ENCODE data around the gene ZNF532.

DNA sequence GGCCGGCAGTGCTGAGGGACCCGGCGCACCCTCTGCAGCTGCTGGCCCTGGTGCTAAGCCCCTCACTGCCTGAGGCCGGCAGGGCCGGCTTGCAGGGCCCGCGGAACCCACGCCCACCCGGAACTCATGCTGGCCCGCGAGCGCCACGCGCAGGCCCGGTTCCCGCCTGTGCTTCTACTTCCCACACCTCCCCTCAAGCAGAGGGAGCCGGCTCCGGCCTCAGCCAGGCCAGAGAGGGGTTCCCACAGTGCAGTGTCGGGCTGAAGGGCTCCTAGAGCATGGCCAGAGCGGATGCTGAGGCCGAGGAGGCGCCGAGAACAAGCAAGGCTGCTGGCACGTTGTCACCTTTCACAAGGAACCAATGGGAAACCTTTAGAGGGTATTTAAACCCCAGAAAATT lies 36.8 kb upstream of the ZNF532 start:
- TF ChIP-seq, protein P1, sequence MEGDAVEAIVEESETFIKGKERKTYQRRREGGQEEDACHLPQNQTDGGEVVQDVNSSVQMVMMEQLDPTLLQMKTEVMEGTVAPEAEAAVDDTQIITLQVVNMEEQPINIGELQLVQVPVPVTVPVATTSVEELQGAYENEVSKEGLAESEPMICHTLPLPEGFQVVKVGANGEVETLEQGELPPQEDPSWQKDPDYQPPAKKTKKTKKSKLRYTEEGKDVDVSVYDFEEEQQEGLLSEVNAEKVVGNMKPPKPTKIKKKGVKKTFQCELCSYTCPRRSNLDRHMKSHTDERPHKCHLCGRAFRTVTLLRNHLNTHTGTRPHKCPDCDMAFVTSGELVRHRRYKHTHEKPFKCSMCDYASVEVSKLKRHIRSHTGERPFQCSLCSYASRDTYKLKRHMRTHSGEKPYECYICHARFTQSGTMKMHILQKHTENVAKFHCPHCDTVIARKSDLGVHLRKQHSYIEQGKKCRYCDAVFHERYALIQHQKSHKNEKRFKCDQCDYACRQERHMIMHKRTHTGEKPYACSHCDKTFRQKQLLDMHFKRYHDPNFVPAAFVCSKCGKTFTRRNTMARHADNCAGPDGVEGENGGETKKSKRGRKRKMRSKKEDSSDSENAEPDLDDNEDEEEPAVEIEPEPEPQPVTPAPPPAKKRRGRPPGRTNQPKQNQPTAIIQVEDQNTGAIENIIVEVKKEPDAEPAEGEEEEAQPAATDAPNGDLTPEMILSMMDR (IDR thresholded peaks at IDR 0.05): no peak
- TF ChIP-seq POLR2AphosphoS5 (IDR thresholded peaks at IDR 0.05; ENCODE audit: insufficient read depth in 1 of 2, low read depth in 1 of 2): no peak
- TF ChIP-seq POLR2A (IDR thresholded peaks at IDR 0.05): no peak
